Measurements from ENCODE around the gene TPM4. TPM values are rescaled to one million over a fixed set of nuclear protein-coding genes. Genes with fewer than 3 reads are reported as not detected.

TPM4 gene
- total and polyA plus RNA-seq, 2 of the 8 experiments (the other 6 are each of a cell fraction or from before 2014, with no cell fraction given) = 160 to 359 TPM

GRCh38 chr19:16041299-16041990, 34.9 kb upstream of the TPM4 start (continued):
- TF ChIP-seq ATF2 (IDR thresholded peaks at IDR 0.05; ENCODE audit: low read length) (no peak), CTBP2 (IDR thresholded peaks at IDR 0.05; ENCODE audit: borderline replicate concordance, insufficient read depth, insufficient read length, low read length) (no peak), POLR2A (IDR thresholded peaks at IDR 0.05; ENCODE audit: control extremely low read depth in 1 of 2, low read depth in 2 of 2, low read length in 2 of 2) (no peak), SP2 (IDR thresholded peaks at IDR 0.05; ENCODE audit: low read length) (no peak), ZNF274 (IDR thresholded peaks at IDR 0.05; ENCODE audit: borderline replicate concordance, extremely low read depth, low read length) (no peak)
